Renal cortex interstitium (tissue), 11 donors: ENCODE measurements around the gene CCDC81. TPM values are rescaled to one million over a fixed set of nuclear protein-coding genes. Genes with fewer than 3 reads are reported as not detected.

Experiments
- DNase-seq, 11 donors: peaks; one replicate each; pipeline ENCODE4 v3.0.0-alpha.2; 2013; ENCODE audit warnings: low read depth in 9 of 11, low spot score in 4 of 11; ENCODE audit errors: extremely low read depth in 1 of 11
- polyA plus RNA-seq, 3 donors: library from polyadenylated mRNA; unstranded; fragments of 120-200 nt; gene quantifications; one replicate each; pipeline ENCODE4 v1.2.1, GENCODE V29; 2013; ENCODE audit not compliant: insufficient read length in 3 of 3

The CCDC81 gene
- polyA plus RNA-seq, 3 donors, result 0.98 to 1.3 (median 1.1) TPM

- no peak for DNase-seq
These were observed 83.8 kb downstream of the CCDC81 start for GRCh38 chr11:86458294-86459001.

- no peak for DNase-seq
These were observed 84.3 kb downstream of the CCDC81 start for GRCh38 chr11:86459002-86459385.

GRCh38 chr11:86459682-86460460, 85.2 kb downstream of the CCDC81 start:
- peak in 1 of 11 donors; percentile 14 for DNase-seq

- no peak for DNase-seq
These were observed 86.0 kb downstream of the CCDC81 start for GRCh38 chr11:86460461-86461385.

- DNase-seq, result no peak
These were observed 87.2 kb downstream of the CCDC81 start for GRCh38 chr11:86461892-86462291.

GRCh38 chr11:86463120-86463519, 88.4 kb downstream of the CCDC81 start:
- no peak for DNase-seq

- no peak for DNase-seq
These were observed 89.3 kb downstream of the CCDC81 start for GRCh38 chr11:86463955-86464354.

GRCh38 chr11:86464509-86465221, 90.0 kb downstream of the CCDC81 start:
- DNase-seq, result no peak

GRCh38 chr11:86468169-86468568, 93.5 kb downstream of the CCDC81 start:
- no peak for DNase-seq

- DNase-seq, result no peak
These were observed 95.1 kb downstream of the CCDC81 start for GRCh38 chr11:86469491-86470388.

Other genes starting within 250 kb of the CCDC81 start
- gene EED, start 130.1 kb upstream of the CCDC81 start, polyA plus RNA-seq, result 10 to 100 TPM; 40.3 to 44.0 (median 43.9) TPM
- 10 to 100 TPM; 43.3 to 55.7 (median 45.5) TPM for gene HIKESHI, start 72.6 kb upstream of the CCDC81 start, polyA plus RNA-seq